Cardiac muscle cell (in vitro differentiated cells and primary cell): ENCODE data around the gene AJUBA. TPM values are rescaled to one million over a fixed set of nuclear protein-coding genes. Genes with fewer than 3 reads are reported as not detected.
"Not testable (repeated sequence)": the region's sequence is repeated elsewhere in the genome, so short reads cannot be mapped to it uniquely, and the experiment has no call there.

Experiments
- DNase-seq, 2 donors: peaks; one replicate each; pipeline versions ENCODE4 v3.0.0 to v3.0.0-alpha.2; 2010 to 2017; ENCODE audit warnings: low read depth in 1 of 2, low spot score in 1 of 2
- H3K27ac ChIP-seq: fragments of 200-600 bp; sonication (generic); 2 replicates; pipeline ENCODE4 v1.5.1; 2016
- H3K27me3 ChIP-seq: fragments of 200-600 bp; sonication (generic); 2 replicates; pipeline ENCODE4 v1.6.0; 2016; ENCODE audit warnings: control low read depth
- H3K36me3 ChIP-seq: fragments of 200-600 bp; sonication (generic); 2 replicates; pipeline ENCODE4 v1.5.1; 2016; ENCODE audit warnings: control low read depth
- H3K4me1 ChIP-seq: fragments of 200-600 bp; sonication (generic); 2 replicates; pipeline ENCODE4 v1.8.1; 2017; ENCODE audit warnings: low read depth, mild to moderate bottlenecking, mixed run types
- H3K4me3 ChIP-seq: fragments of 200-600 bp; sonication (generic); 2 replicates; pipeline ENCODE4 v1.5.1; 2016; ENCODE audit warnings: mild to moderate bottlenecking
- H3K9me3 ChIP-seq: fragments of 200-600 bp; sonication (generic); 2 replicates; pipeline ENCODE4 v1.5.1; 2017; ENCODE audit warnings: low read depth, mild to moderate bottlenecking, control low read depth
- polyA plus RNA-seq: library from polyadenylated mRNA; unstranded; fragments of >200 nt; fragmentation: Nextera tagmentation; extraction: Ambion mirVana; gene quantifications from 2 replicates; pipeline ENCODE4 v1.2.1, GENCODE V29; 2016
- total RNA-seq: library from RNA; depleted of rRNA; stranded (reverse); fragments of >200 nt; gene quantifications from 2 replicates; pipeline ENCODE4 v1.2.3, GENCODE V29; 2016
- TF ChIP-seq, protein P1 (sequence below): IDR thresholded peaks from 2 replicates; pipeline ENCODE4 v1.5.1; 2012; ENCODE audit warnings: low read depth, mild to moderate bottlenecking, low read length

Gene AJUBA
- total and polyA plus RNA-seq, 2 experiments from 2014 or later = 18.9 to 39.3 TPM

- H3K4me1 ChIP-seq = peaks cover 12% of the 10 kb centered on the region
- H3K36me3 ChIP-seq = no peaks in the 10 kb centered on the region
- TF ChIP-seq, protein P1, sequence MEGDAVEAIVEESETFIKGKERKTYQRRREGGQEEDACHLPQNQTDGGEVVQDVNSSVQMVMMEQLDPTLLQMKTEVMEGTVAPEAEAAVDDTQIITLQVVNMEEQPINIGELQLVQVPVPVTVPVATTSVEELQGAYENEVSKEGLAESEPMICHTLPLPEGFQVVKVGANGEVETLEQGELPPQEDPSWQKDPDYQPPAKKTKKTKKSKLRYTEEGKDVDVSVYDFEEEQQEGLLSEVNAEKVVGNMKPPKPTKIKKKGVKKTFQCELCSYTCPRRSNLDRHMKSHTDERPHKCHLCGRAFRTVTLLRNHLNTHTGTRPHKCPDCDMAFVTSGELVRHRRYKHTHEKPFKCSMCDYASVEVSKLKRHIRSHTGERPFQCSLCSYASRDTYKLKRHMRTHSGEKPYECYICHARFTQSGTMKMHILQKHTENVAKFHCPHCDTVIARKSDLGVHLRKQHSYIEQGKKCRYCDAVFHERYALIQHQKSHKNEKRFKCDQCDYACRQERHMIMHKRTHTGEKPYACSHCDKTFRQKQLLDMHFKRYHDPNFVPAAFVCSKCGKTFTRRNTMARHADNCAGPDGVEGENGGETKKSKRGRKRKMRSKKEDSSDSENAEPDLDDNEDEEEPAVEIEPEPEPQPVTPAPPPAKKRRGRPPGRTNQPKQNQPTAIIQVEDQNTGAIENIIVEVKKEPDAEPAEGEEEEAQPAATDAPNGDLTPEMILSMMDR = no peak
- no peaks in the 10 kb centered on the region for H3K9me3 ChIP-seq
- DNase-seq = no peak
- H3K27ac ChIP-seq = no peak overlapping the region
- H3K4me3 ChIP-seq = peak overlapping the region; percentile 36
- H3K27me3 ChIP-seq = no peaks in the 10 kb centered on the region
Measured at GRCh38 chr14:23009483-23009938, 27.2 kb upstream of the AJUBA start.

GRCh38 chr14:23008831-23009230 is 26.5 kb upstream of the AJUBA start:
- no peak overlapping the region for H3K27ac ChIP-seq
- H3K36me3 ChIP-seq = no peaks in the 10 kb centered on the region
- peaks cover 12% of the 10 kb centered on the region for H3K4me1 ChIP-seq
- TF ChIP-seq, protein P1 = no peak
- no peak for DNase-seq
- no peak overlapping the region for H3K4me3 ChIP-seq
- no peaks in the 10 kb centered on the region for H3K27me3 ChIP-seq
- H3K9me3 ChIP-seq = no peaks in the 10 kb centered on the region

DNA sequence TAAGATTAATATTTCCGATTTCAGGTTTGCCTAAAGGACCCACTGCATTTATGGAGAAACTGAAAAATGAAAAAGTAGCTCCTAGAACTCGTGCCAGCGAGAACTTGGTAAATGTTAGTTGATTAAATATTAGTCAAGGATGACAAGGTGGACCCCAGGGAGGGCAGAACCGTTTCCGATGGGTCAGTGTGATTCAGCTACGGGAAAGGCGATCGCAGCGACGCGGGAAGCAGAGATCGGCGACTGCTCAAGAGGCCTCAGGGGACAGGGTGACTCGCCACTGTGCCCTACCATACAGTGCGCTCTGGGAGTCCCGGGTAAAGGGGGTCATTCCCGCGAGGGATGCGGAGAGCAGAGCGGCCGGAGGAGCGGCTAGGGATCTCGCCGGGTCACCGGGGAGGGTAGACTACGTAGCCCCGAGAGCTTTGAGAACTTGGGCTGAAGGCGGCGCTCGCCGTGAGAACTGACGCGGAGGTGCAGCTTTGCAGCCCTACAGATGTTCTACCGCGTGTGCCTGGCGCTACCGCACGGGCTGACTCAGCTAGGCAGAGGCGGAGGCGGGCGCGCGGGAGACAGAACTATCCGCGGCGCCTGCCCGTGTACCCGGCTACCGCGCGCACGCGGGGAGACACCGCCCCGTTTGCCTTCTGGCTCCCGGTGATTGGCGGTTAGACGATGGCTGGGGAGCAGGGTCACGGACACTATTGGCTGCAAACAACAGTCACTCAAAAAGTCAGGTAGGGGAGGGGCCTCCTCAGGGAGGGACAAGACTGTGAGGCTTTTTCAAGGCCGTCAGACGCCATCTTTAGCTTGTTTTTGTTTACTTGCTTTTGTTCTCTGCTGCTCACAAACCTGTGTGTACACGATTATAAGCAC is 24.4 kb upstream of the AJUBA start:
- Histone ChIP-seq H3K9me3 (no peaks in the 10 kb centered on the region), H3K27ac (peak overlapping the region; percentile 89), H3K4me3 (peak overlapping the region; percentile 40), H3K4me1 (peaks cover 12% of the 10 kb centered on the region), H3K36me3 (no peaks in the 10 kb centered on the region), H3K27me3 (no peaks in the 10 kb centered on the region)
- TF ChIP-seq, protein P1 = peak; percentile 29
- peak; percentile 96 to 99 for DNase-seq

- H3K4me3 ChIP-seq = peak overlapping the region; percentile 40
- no peak for DNase-seq
Measured at GRCh38 chr14:23006188-23006534, 23.8 kb upstream of the AJUBA start.

DNA sequence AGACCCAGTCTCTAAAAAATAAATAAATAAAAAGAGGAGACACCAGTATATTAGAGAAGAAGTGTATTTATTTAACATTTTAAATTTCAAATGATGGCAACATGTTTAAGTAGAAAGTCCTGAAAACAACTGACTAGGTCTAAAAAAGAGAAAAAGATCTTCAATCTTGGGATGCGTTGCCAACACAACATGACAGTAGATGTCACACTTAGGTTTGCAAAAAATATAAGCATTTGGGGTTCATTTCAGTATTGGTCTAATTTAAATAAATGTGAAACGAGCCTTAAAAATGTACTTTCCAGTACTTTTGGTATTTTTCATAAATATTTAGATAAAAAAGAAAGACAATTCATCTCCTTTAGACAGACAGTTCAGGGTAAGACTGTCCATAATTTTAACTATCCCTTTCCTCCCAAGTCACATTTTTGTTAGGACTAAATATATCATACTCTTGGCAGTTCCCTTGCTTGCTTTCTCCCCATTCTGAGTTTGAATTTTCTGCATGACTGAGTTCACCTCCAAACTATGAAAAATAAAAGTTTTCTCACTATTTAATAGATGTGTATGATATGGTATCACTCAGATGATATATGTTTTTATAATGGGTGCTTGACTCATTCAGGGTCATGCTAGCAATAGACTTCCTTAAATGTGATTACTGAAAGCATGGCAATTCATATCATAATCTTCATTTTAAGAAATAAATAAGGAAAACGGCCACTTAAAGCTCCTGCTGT is 23.3 kb upstream of the AJUBA start:
- no peaks in the 10 kb centered on the region for H3K36me3 ChIP-seq
- TF ChIP-seq, protein P1 = no peak
- peak overlapping the region; percentile 40 for H3K4me3 ChIP-seq
- H3K27me3 ChIP-seq = no peaks in the 10 kb centered on the region
- H3K27ac ChIP-seq = no peak overlapping the region
- H3K4me1 ChIP-seq = peaks cover 12% of the 10 kb centered on the region
- H3K9me3 ChIP-seq = no peaks in the 10 kb centered on the region
- no peak for DNase-seq

More at GRCh38 chr14:23006188-23006534, 23.8 kb upstream of the AJUBA start:
- Histone ChIP-seq H3K27ac (peak overlapping the region; percentile 89), H3K4me1 (peaks cover 12% of the 10 kb centered on the region), H3K27me3 (no peaks in the 10 kb centered on the region), H3K36me3 (no peaks in the 10 kb centered on the region), H3K9me3 (no peaks in the 10 kb centered on the region)
- TF ChIP-seq, protein P1 = no peak

DNA sequence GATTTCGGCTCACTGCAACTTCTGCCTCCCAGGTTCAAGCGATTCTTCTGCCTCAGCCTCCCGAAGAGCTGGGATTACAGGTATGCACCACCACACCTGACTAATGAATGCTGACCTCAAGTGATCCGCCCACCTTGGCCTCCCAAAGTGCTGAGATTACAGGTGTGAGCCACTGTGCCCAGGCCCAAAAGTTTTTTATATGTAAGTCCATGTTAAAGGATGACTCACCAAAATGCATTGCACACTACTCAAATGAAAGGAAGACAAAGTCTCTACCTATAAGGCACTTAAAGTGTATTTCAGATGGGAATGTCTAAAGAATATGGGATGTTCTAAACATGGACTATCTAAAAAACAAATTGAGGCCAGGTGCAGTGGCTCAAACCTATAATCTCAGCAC is 21.9 kb upstream of the AJUBA start:
- not testable (repeated sequence) for DNase-seq, H3K36me3 ChIP-seq, H3K27me3 ChIP-seq, H3K9me3 ChIP-seq, H3K4me3 ChIP-seq, H3K27ac ChIP-seq
- H3K4me1 ChIP-seq = peaks cover 16% of the 10 kb centered on the region
